Raji (cell line): ENCODE data around the gene KCNK7.

Source experiments
- POLR2A ChIP-seq: IDR thresholded peaks from 2 replicates; pipeline ENCODE4 v1.6.1; 2011; ENCODE audit warnings: low read depth, low read length, control low read depth; ENCODE audit not compliant: insufficient read depth

The KCNK7 gene

GRCh38 chr11:65576867-65577755 lies 18.5 kb downstream of the KCNK7 start:
- TF ChIP-seq POLR2A, result no peak

DNA sequence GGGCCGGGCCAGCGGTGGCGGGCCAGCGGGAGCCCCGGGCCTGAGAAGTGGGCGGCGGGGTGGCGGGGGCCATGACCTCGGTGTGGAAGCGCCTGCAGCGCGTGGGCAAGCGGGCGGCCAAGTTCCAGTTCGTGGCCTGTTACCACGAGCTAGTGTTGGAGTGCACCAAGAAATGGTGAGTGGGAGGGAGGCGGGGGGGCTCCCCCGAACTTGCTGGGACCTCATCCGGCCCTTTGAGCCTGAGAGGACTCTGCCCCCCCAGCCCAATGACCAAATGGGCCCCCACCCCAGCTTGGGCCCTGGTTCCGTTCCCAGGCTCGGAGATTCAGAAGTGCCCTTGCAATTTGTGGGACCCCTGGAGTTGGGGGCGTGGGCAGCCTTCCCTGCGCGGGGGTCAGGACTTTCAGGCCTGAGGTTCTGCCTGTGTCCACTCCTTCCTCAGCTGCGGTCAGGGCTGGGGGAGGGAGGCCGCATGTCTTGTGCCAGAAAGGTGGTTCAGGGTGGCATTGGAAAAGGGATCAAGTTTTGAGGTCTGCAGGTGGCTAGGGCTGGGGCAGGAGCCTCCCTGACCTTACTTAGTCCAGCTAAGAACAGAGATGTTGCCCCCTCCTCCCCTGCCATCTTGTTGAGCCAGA lies 19.3 kb downstream of the KCNK7 start:
- TF ChIP-seq POLR2A, result no peak

GRCh38 chr11:65575568-65576231 lies 19.9 kb downstream of the KCNK7 start, which contains the start of gene EHBP1L1:
TSS of gene EHBP1L1 (plus strand) at chr11:65576053. CDS start at chr11:65576303, 250 bp downstream.
- TF ChIP-seq POLR2A, result peak; percentile 73

- no peak for TF ChIP-seq POLR2A
These were observed 20.6 kb downstream of the KCNK7 start for GRCh38 chr11:65574811-65575567.

GRCh38 chr11:65574109-65574810 lies 21.3 kb downstream of the KCNK7 start:
- TF ChIP-seq POLR2A, result peak; percentile 50

GRCh38 chr11:65573391-65574079 lies 22.1 kb downstream of the KCNK7 start:
- TF ChIP-seq POLR2A, result no peak

DNA sequence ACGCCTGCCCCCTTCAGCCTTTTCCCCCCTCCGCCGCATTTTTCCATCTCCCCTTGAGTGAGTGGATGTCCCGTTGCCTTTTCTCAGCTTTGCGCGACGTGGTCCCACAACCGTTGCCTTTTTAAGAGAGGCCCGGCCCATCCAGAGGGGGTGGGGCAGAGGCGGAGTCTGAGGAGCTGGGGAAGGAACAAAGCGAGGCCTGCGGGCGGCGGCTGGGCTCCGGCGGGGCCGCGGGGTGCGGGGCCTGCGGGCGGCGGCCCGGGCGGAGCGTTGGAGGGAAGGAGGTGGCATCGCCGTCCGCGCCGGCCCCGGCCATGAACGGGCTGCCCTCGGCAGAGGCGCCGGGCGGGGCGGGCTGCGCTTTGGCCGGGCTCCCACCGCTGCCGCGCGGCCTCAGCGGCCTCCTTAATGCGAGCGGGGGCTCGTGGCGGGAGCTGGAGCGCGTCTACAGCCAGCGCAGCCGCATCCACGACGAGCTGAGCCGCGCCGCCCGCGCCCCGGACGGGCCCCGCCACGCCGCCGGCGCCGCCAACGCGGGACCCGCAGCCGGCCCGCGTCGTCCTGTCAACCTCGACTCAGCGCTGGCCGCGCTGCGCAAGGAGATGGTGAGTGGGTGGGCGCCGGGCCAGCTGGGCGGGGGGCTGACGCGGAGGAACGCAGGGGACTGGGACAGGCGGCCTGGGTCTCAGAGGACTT lies 23.1 kb downstream of the KCNK7 start, which contains the start of gene FAM89B:
Gene FAM89B (plus strand): TSS at position 183 of the 696 bp plus-strand sequence. CDS start 132 bp downstream, at position 315.
- peak; percentile 31; the same call in 1 of the 2 replicates for TF ChIP-seq POLR2A

DNA sequence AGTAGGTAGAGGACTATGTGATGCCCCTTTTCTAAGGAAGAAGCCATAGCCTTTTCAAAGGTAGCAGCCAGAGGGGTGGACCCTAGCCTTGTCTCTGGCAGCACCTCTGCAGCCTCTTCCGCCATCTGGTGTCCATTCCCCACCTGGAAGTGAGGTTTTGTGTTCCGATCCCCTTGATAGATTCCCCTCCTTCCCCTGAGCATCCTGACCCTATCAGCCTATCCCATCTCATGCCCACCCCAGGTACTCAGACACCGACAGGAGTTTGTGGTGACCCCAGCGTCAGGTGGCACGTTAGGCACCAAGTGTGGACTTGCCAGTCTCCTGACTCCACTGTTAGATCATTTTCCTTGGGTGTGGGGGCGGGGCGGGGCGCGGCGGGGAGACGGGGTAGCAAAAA lies 23.7 kb downstream of the KCNK7 start:
- no peak for TF ChIP-seq POLR2A

DNA sequence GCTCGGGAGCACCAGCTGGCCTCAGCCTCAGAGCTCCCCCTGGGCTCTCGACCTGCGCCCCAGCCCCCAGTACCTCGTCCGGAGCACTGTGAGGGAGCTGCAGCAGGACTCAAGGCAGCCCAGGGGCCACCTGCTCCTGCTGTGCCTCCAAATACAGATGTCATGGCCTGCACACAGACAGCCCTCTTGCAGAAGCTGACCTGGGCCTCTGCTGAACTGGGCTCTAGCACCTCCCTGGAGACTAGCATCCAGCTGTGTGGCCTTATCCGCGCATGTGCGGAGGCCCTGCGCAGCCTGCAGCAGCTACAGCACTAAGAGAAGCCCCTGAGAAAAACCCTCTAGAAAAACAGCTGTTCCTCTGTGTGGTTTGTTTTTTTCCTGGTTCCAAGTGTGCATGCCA lies 24.2 kb downstream of the KCNK7 start:
- TF ChIP-seq POLR2A, result no peak

DNA sequence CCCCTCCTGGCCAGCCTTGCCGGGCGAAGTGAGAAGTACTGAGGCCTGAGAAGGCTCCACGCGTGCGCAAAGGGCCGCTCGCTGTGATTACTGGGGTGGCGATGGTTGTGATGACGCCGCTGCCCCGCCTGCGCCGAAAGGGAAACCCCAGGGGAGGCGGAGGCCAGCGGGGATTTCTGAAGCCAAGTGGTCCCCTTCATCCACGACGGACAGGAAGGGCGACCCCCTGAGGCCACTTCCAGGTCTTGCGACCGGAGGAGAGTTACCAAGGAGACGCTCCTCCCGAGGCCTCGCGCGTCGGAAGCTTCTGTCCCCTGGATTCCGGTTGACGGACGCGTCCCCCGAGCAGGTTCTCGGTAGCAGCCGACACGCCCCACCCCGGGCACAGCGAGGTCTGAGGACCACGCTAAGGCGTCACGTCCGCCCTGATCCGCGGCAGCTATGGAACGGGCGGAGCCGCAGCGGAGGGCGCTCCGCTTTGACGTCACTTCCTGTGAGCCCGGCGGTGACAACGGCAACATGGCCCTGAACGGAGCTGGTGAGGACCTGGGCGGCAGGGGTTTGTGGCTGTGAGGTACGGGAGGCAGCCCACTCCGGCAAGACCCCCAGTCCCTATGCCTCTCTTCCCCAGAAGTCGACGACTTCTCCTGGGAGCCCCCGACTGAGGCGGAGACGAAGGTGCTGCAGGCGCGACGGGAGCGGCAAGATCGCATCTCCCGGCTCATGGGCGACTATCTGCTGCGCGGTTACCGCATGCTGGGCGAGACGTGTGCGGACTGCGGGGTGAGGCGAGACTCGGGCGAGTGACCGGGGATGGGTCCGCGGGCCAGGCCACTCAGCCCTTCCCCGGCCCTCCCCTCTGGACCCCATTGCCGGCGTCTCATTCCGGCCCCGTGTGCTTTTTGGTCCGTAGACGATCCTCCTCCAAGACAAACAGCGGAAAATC lies 25.4 kb downstream of the KCNK7 start, which contains the start of gene ZNRD2:
Gene ZNRD2 (plus strand): TSS at position 505 of the 946 bp plus-strand sequence. CDS start 15 bp downstream, at position 520.
- TF ChIP-seq POLR2A, result peak; percentile 83

- no peak for TF ChIP-seq POLR2A
These were observed 26.2 kb downstream of the KCNK7 start for GRCh38 chr11:65569164-65569972.
